ENCODE measurements around the gene GRM4.

Gene GRM4

GRCh38 chr6:34074064-34074742 is 71.7 kb downstream of the GRM4 start:
- FAIRE-seq (no peak), DNase-seq (ENCODE audit: insufficient read length, low spot score) (no peak)
- peak; percentile 8 for TF ChIP-seq CTCF (IDR thresholded peaks at IDR 0.05; ENCODE audit: insufficient read depth, missing control alignments)

- DNase-seq (ENCODE audit: insufficient read length, low spot score): no peak
- FAIRE-seq: no peak
- TF ChIP-seq CTCF (IDR thresholded peaks at IDR 0.05; ENCODE audit: insufficient read depth, missing control alignments): no peak
Measured at GRCh38 chr6:34073540-34073939, 72.3 kb downstream of the GRM4 start.

- no peak for TF ChIP-seq CTCF (IDR thresholded peaks at IDR 0.05; ENCODE audit: insufficient read depth, missing control alignments)
- DNase-seq (ENCODE audit: insufficient read length, low spot score): no peak
- peak; percentile 69 for FAIRE-seq
Measured at GRCh38 chr6:34072727-34073126, 73.2 kb downstream of the GRM4 start.

- DNase-seq (ENCODE audit: insufficient read length, low spot score) (no peak), FAIRE-seq (peak; percentile 67)
- TF ChIP-seq CTCF (IDR thresholded peaks at IDR 0.05; ENCODE audit: insufficient read depth, missing control alignments): no peak
Measured at GRCh38 chr6:34071884-34072379, 74.0 kb downstream of the GRM4 start.

GRCh38 chr6:34071136-34071883 is 74.6 kb downstream of the GRM4 start:
- DNase-seq (ENCODE audit: insufficient read length, low spot score): no peak
- TF ChIP-seq CTCF (IDR thresholded peaks at IDR 0.05; ENCODE audit: insufficient read depth, missing control alignments): no peak
- peak; percentile 48 for FAIRE-seq

- no peak for TF ChIP-seq CTCF (IDR thresholded peaks at IDR 0.05; ENCODE audit: insufficient read depth, missing control alignments)
- FAIRE-seq (no peak), DNase-seq (ENCODE audit: insufficient read length, low spot score) (no peak)
Measured at GRCh38 chr6:34070315-34071135, 75.4 kb downstream of the GRM4 start.

Data from D721Med (cell line).